SJSA1 (cell line): ENCODE data around the gene ULK4. TPM values are rescaled to one million over a fixed set of nuclear protein-coding genes. Genes with fewer than 3 reads are reported as not detected.

ENCODE experiments used
- DNase-seq, 2 experiments: peaks; one replicate each; pipeline ENCODE4 v3.0.0-alpha.2; 2015 to 2020; ENCODE audit warnings: low spot score in 2 of 2, low read depth in 1 of 2
- H3K27ac ChIP-seq: fragments of 250-450 bp; sonication (Bioruptor Pico); 2 replicates; pipeline ENCODE4 v1.5.1; 2020; ENCODE audit warnings: mild to moderate bottlenecking, moderate library complexity
- H3K27me3 ChIP-seq: fragments of 250-450 bp; sonication (Bioruptor Pico); replicated peaks from 2 replicates; pipeline ENCODE4 v1.5.1; 2020; ENCODE audit warnings: mild to moderate bottlenecking, moderate library complexity
- H3K36me3 ChIP-seq: fragments of 250-450 bp; sonication (Bioruptor Pico); 2 replicates; pipeline ENCODE4 v1.5.1; 2020; ENCODE audit warnings: mild to moderate bottlenecking
- H3K4me1 ChIP-seq: fragments of 250-450 bp; sonication (Bioruptor Pico); replicated peaks from 2 replicates; pipeline ENCODE4 v1.6.1; 2021; ENCODE audit warnings: mild to moderate bottlenecking
- H3K4me3 ChIP-seq: fragments of 250-450 bp; sonication (Bioruptor Pico); 2 replicates; pipeline ENCODE4 v1.5.1; 2020; ENCODE audit warnings: mild to moderate bottlenecking
- H3K9me3 ChIP-seq: fragments of 250-450 bp; sonication (Bioruptor Pico); replicated peaks from 2 replicates; pipeline ENCODE4 v1.5.1; 2020; ENCODE audit warnings: mild to moderate bottlenecking
- total RNA-seq: library from RNA; depleted of rRNA; stranded (reverse); fragments of >200 nt; shearing (Covaris generic); gene quantifications from 2 replicates; pipeline ENCODE4 v1.2.3, GENCODE V29; 2014

ULK4 gene
- total RNA-seq, 1 experiment from 2014 or later = 10.9 TPM

GRCh38 chr3:41329881-41330280 is 632.0 kb downstream of the ULK4 start:
- Histone ChIP-seq H3K4me1 (peaks cover 22% of the 10 kb centered on the region), H3K27ac (no peak overlapping the region; the same call in 1 of the 2 replicates)

GRCh38 chr3:41328926-41329325 is 633.0 kb downstream of the ULK4 start:
- DNase-seq = no peak
- no peaks in the 10 kb centered on the region for H3K9me3 ChIP-seq
- H3K4me3 ChIP-seq = no peak overlapping the region
- no peaks in the 10 kb centered on the region for H3K36me3 ChIP-seq
- no peaks in the 10 kb centered on the region for H3K27me3 ChIP-seq
- H3K4me1 ChIP-seq = peaks cover 22% of the 10 kb centered on the region
- no peak overlapping the region for H3K27ac ChIP-seq

More at GRCh38 chr3:41329881-41330280, 632.0 kb downstream of the ULK4 start:
- Histone ChIP-seq H3K36me3 (no peaks in the 10 kb centered on the region), H3K9me3 (no peaks in the 10 kb centered on the region), H3K4me3 (no peak overlapping the region), H3K27me3 (no peaks in the 10 kb centered on the region)
- no peak for DNase-seq

- Histone ChIP-seq H3K4me1 (peaks cover 22% of the 10 kb centered on the region), H3K27me3 (no peaks in the 10 kb centered on the region), H3K27ac (no peak overlapping the region), H3K9me3 (no peaks in the 10 kb centered on the region), H3K4me3 (no peak overlapping the region), H3K36me3 (no peaks in the 10 kb centered on the region)
- no peak for DNase-seq
Measured at GRCh38 chr3:41327718-41328117, 634.2 kb downstream of the ULK4 start.

- Histone ChIP-seq H3K36me3 (no peaks in the 10 kb centered on the region), H3K4me3 (no peak overlapping the region), H3K9me3 (no peaks in the 10 kb centered on the region), H3K4me1 (peaks cover 9% of the 10 kb centered on the region; the same call in 1 of the 2 replicates), H3K27me3 (no peaks in the 10 kb centered on the region), H3K27ac (no peak overlapping the region)
- no peak for DNase-seq
Measured at GRCh38 chr3:41324156-41324475, 637.8 kb downstream of the ULK4 start.

DNA sequence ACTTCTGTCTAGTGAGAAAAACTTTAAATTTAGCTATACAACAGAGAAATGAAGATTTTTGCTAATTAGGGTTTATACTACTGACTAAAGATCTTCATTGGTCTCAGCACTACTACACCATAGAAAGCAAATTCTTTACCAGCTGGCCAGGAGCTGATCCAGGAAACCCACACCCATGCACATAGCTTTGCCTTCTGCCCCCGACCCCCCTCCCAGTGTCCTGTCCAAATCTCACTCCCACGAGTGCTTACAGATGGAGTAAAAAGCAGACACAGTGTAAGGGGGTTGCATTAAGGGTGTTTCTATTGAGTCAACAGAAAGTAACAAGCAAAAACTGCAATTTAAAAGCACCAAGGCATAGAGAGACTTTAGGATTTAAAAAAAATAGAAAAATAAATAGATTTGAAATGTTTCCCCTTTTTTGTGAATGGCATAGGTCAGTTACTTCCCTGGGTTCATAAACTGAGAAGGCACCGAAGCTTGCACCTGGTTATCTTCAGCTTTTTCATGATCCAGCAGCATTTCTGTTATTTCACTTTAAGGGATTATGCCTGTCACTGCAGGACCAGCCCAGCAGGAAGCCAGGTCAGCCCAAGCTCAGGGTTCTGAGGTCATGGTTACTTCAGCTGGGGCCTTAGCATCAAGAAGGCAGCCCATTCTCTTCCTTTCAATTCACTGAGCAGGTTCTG is 638.3 kb downstream of the ULK4 start:
- Histone ChIP-seq H3K27ac (no peak overlapping the region), H3K36me3 (no peaks in the 10 kb centered on the region), H3K4me3 (no peak overlapping the region), H3K27me3 (no peaks in the 10 kb centered on the region), H3K4me1 (peaks cover 4% of the 10 kb centered on the region; the same call in 1 of the 2 replicates), H3K9me3 (no peaks in the 10 kb centered on the region)
- no peak for DNase-seq

GRCh38 chr3:41321642-41321980 is 640.3 kb downstream of the ULK4 start:
- Histone ChIP-seq H3K36me3 (no peaks in the 10 kb centered on the region), H3K27ac (no peak overlapping the region), H3K4me1 (peaks cover 6% of the 10 kb centered on the region; the same call in 1 of the 2 replicates), H3K4me3 (no peak overlapping the region), H3K27me3 (no peaks in the 10 kb centered on the region), H3K9me3 (no peaks in the 10 kb centered on the region)
- DNase-seq = no peak

DNA sequence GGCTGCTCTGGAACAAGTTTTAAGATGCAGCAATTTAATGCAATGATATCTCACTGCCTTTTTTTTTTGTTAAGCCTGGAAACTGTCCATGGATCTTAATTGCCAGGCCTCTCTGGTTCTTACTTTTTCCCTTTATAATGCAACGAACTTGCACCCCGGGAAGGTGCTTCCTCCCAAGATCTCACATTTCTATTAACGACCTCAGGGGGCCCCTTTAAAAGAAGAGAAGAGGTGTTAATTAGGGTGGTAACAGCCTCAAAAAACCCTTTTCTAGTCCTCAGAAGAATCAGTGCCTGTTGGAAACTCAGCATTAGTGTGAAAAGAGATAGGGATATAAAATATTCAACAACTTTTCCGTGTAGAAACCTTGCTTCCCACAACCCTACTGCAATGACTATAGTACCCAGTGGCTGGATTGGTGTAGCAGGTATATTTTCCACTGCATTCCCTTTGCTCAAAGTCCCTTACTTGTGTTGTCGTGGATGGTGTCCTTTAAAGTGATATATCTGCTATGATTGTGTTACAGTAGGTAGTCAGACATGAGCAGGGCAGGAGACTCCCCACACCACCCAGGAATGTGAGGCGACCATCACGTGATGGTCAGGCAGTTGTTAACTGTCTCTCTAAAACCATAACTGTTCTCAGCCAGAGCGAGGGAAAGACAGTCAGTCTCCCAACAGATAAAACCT is 640.8 kb downstream of the ULK4 start:
- peaks cover 6% of the 10 kb centered on the region; the same call in 1 of the 2 replicates for H3K4me1 ChIP-seq
- no peaks in the 10 kb centered on the region for H3K36me3 ChIP-seq
- no peak overlapping the region for H3K4me3 ChIP-seq
- no peaks in the 10 kb centered on the region for H3K27me3 ChIP-seq
- no peaks in the 10 kb centered on the region for H3K9me3 ChIP-seq
- no peak overlapping the region for H3K27ac ChIP-seq
- no peak for DNase-seq

GRCh38 chr3:41318520-41318919 is 643.4 kb downstream of the ULK4 start:
- Histone ChIP-seq H3K27ac (no peak overlapping the region), H3K4me3 (no peak overlapping the region), H3K4me1 (peaks cover 6% of the 10 kb centered on the region; the same call in 1 of the 2 replicates), H3K27me3 (no peaks in the 10 kb centered on the region), H3K9me3 (no peaks in the 10 kb centered on the region), H3K36me3 (no peaks in the 10 kb centered on the region)
- no peak for DNase-seq

- Histone ChIP-seq H3K4me1 (peaks cover 6% of the 10 kb centered on the region; the same call in 1 of the 2 replicates), H3K9me3 (no peaks in the 10 kb centered on the region), H3K27ac (no peak overlapping the region), H3K4me3 (no peak overlapping the region), H3K27me3 (no peaks in the 10 kb centered on the region), H3K36me3 (no peaks in the 10 kb centered on the region)
- DNase-seq = no peak
Measured at GRCh38 chr3:41317718-41318117, 644.2 kb downstream of the ULK4 start.

- no peaks in the 10 kb centered on the region for H3K27me3 ChIP-seq
- no peak for DNase-seq
- no peaks in the 10 kb centered on the region for H3K36me3 ChIP-seq
- H3K4me3 ChIP-seq = no peak overlapping the region
- peaks cover 6% of the 10 kb centered on the region; the same call in 1 of the 2 replicates for H3K4me1 ChIP-seq
- H3K27ac ChIP-seq = no peak overlapping the region
- H3K9me3 ChIP-seq = no peaks in the 10 kb centered on the region
Measured at GRCh38 chr3:41317298-41317697, 644.6 kb downstream of the ULK4 start.

GRCh38 chr3:41315126-41315525 is 646.8 kb downstream of the ULK4 start:
- Histone ChIP-seq H3K9me3 (no peaks in the 10 kb centered on the region), H3K27me3 (no peaks in the 10 kb centered on the region), H3K4me3 (no peak overlapping the region), H3K27ac (no peak overlapping the region), H3K36me3 (no peaks in the 10 kb centered on the region), H3K4me1 (peaks cover 6% of the 10 kb centered on the region; the same call in 1 of the 2 replicates)
- DNase-seq = no peak

DNA sequence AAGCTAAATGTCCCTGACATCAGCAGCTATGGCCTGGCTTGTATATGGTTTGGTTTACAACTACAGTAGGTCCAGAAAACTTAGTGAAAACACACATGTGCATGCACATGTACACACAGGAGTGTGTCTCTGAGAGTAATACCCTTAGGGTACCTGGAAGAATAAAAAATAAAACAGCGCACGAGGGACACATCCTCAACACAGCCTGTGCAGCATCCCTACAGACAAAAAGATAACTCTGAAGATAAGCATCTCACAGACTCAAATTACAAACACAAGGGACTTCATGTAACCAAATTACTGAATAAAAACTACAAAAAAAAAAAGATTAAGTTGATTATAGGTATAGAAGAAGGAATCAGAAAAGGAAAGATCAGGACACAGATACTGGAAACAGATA is 653.8 kb downstream of the ULK4 start:
- Histone ChIP-seq H3K27ac (no peak overlapping the region), H3K4me3 (no peak overlapping the region), H3K27me3 (no peaks in the 10 kb centered on the region), H3K4me1 (no peaks in the 10 kb centered on the region), H3K36me3 (no peaks in the 10 kb centered on the region), H3K9me3 (no peaks in the 10 kb centered on the region)
- DNase-seq = no peak

GRCh38 chr3:41307065-41307464 is 654.8 kb downstream of the ULK4 start:
- H3K9me3 ChIP-seq = no peaks in the 10 kb centered on the region
- no peaks in the 10 kb centered on the region for H3K4me1 ChIP-seq
- DNase-seq = no peak
- H3K36me3 ChIP-seq = no peaks in the 10 kb centered on the region
- no peaks in the 10 kb centered on the region for H3K27me3 ChIP-seq
- no peak overlapping the region for H3K27ac ChIP-seq
- H3K4me3 ChIP-seq = no peak overlapping the region

GRCh38 chr3:41304593-41304992 is 657.3 kb downstream of the ULK4 start:
- H3K9me3 ChIP-seq = no peaks in the 10 kb centered on the region
- H3K4me3 ChIP-seq = no peak overlapping the region
- DNase-seq = no peak
- H3K4me1 ChIP-seq = no peaks in the 10 kb centered on the region
- H3K36me3 ChIP-seq = no peaks in the 10 kb centered on the region
- no peaks in the 10 kb centered on the region for H3K27me3 ChIP-seq
- no peak overlapping the region for H3K27ac ChIP-seq
